Kidney epithelial cell (primary cell): ENCODE data around the gene CRKL. TPM values are rescaled to one million over a fixed set of nuclear protein-coding genes. Genes with fewer than 3 reads are reported as not detected.

Experiments used
- DNase-seq: peaks from one replicate; pipeline ENCODE4 v3.0.0-alpha.2; 2010; ENCODE audit warnings: low read depth
- H3K27me3 ChIP-seq: 2 replicates; pipeline ENCODE4 v1.6.0; 2011; ENCODE audit warnings: low read length; ENCODE audit not compliant: control insufficient read depth, insufficient read depth
- H3K36me3 ChIP-seq: 2 replicates; pipeline ENCODE4 v1.5.1; 2011; ENCODE audit warnings: low read length; ENCODE audit not compliant: control insufficient read depth, insufficient read depth
- H3K4me3 ChIP-seq: 2 replicates; pipeline ENCODE4 v1.5.1; 2011; ENCODE audit warnings: low read depth, mild to moderate bottlenecking, control low read depth, low read length
- total RNA-seq: library from RNA; depleted of rRNA; stranded (reverse); fragments of >200 nt; gene quantifications from 2 replicates; pipeline ENCODE4 v1.2.3, GENCODE V29; 2015
- TF ChIP-seq, protein P1 (sequence below): IDR thresholded peaks from 2 replicates; pipeline ENCODE4 v1.5.1; 2011; ENCODE audit warnings: mild to moderate bottlenecking, moderate library complexity, low read length, control low read depth, inconsistent platforms; ENCODE audit not compliant: insufficient read depth, poor library complexity, severe bottlenecking

The CRKL gene
- total RNA-seq, 1 donor from 2014 or later, result 47.7 TPM

DNA sequence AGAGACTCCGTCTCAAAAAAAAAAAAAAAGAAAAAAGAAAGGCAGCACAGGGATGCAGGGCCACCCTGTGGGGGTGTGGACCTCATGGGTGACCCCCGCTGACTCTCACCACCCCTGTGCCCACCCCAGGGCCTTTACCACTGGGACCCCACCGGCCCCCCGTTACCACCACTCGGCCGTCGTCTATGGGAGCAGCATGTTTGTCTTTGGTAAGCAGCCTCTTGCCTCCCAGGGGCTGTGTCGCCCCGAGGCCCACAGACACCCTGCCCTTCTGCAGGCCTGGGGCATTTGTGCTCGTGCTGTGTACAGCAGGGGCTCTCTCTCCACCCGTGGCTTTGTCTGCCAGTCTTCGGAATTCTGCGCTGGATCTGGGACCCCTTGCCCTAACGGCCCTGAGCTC lies 70.2 kb downstream of the CRKL start:
- H3K27me3 ChIP-seq, result no peaks in the 10 kb centered on the region
- no peak overlapping the region for H3K4me3 ChIP-seq
- H3K36me3 ChIP-seq, result peaks cover 1% of the 10 kb centered on the region
- no peak for DNase-seq
- TF ChIP-seq, protein P1, sequence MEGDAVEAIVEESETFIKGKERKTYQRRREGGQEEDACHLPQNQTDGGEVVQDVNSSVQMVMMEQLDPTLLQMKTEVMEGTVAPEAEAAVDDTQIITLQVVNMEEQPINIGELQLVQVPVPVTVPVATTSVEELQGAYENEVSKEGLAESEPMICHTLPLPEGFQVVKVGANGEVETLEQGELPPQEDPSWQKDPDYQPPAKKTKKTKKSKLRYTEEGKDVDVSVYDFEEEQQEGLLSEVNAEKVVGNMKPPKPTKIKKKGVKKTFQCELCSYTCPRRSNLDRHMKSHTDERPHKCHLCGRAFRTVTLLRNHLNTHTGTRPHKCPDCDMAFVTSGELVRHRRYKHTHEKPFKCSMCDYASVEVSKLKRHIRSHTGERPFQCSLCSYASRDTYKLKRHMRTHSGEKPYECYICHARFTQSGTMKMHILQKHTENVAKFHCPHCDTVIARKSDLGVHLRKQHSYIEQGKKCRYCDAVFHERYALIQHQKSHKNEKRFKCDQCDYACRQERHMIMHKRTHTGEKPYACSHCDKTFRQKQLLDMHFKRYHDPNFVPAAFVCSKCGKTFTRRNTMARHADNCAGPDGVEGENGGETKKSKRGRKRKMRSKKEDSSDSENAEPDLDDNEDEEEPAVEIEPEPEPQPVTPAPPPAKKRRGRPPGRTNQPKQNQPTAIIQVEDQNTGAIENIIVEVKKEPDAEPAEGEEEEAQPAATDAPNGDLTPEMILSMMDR, result no peak

DNA sequence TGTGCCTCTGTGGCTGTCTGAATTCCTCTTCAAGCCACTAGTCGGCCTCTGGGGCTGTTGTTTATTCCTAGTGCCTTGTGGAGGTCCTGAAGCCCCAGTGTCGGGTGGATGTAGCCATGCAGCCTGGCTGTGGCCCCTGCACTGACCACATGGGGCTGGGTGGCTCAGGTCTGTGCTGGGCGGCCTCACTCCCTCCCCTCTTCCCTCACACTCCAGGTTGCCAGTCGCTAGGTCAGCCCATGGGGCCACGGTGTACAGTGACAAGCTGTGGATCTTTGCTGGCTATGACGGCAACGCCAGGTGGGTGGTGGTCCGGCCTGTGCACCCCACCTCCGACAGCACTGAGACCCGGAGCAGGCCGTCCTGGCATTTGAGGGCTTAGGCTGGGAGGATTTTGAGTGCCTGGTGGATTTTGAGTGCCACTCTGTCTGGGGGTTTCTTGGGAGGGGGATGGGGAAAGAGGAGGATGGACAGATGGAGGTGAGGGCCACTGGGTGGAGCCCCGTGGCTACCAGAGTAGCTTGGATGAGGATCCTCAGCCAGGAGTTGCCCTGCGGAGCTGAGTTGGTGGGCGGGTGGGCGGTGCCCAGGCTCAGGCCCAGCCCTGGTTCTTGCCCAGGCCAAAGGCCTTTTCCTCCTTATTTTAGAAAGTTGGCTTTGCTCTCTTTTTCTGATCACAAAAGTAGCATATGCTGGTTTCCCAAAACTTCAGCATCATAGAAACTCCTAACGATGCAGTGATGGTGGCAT lies 71.5 kb downstream of the CRKL start:
- TF ChIP-seq, protein P1, result no peak
- Histone ChIP-seq H3K36me3 (peaks cover 1% of the 10 kb centered on the region), H3K4me3 (no peak overlapping the region), H3K27me3 (no peaks in the 10 kb centered on the region)
- no peak for DNase-seq

DNA sequence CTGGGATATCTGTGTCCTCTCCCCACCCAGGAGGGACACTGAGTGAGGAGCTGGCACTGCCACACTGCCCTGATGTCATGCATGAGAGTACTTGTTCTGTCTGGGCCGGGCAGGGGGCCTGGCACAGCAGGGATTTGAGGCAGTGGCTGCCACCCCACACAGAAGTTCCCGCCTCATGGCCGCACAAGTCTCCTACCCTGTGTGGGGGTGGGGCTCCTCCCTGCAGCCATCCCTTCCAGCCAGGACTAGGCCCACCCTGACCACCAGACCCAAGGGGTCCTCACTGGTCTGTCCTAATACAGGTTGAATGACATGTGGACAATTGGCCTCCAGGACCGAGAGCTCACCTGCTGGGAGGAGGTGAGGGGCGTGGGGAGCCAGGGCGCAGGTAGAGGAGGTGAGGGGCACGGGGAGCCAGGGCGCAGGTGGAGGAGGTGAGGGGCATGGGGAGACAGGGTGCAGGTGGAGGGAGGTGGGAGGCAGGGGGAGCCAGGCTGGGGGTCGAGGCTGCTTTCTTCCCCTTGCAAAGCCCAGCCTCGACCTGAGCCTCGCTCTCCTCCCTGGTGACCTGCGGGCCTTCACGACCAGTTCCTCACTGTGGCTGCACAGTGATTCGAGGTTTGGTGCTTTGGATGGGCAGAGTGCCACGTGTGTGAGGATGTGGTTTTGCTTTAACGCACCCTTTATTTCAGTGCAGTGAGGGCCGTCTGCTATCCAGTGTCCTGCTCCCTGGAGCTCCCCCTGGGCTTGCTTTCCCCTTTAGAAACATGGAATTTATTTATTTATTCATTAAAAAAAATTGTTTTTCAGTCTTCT lies 72.3 kb downstream of the CRKL start:
- no peak for DNase-seq
- TF ChIP-seq, protein P1, result no peak
- H3K36me3 ChIP-seq, result peaks cover 1% of the 10 kb centered on the region
- H3K27me3 ChIP-seq, result no peaks in the 10 kb centered on the region
- H3K4me3 ChIP-seq, result no peak overlapping the region

DNA sequence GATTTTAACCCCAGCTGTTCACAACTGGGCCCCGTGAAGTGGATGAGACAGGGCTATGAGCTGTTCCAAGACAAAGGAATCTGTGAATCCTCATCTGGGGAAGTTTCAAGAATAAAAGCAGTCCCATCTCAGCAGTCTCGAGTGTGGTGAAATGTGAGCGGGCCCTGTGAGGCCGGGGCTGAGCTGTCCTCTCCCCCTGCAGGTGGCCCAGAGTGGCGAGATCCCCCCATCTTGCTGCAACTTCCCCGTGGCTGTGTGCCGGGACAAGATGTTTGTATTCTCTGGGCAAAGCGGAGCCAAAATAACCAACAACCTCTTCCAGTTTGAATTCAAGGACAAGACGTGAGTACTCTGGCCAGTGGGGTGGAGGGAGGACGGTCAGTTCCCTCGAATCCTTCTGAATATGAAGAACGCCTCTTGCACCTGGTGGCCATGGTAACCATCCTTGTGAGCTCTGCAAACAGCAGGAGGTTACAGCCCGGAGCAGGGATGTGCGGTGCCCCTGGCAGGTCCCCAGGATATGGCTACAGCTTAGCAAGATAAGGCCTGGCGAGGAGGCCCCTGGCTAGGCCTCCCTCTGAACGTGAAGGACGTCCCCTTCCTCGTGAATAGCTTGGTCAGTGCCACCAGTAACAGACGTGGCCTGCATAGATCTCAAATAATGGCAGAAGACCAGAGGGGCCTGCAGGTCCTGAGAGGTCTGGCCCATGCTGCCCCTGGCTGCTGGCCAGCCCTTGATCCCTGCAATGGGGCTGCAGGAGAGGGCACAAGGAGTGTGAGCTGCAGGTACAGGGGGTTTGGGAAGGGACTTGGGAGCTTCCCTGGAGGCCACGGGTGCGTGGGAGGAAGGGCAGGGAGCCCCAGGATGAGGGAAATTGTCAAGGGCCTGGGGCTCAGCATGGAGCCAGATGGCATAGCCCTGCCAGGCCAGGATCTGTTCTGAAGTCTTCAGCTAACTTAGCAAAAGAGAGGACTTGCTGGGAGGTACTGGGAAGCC lies 73.3 kb downstream of the CRKL start:
- no peaks in the 10 kb centered on the region for H3K27me3 ChIP-seq
- H3K4me3 ChIP-seq, result no peak overlapping the region
- no peak for DNase-seq
- TF ChIP-seq, protein P1, result no peak
- no peaks in the 10 kb centered on the region for H3K36me3 ChIP-seq

DNA sequence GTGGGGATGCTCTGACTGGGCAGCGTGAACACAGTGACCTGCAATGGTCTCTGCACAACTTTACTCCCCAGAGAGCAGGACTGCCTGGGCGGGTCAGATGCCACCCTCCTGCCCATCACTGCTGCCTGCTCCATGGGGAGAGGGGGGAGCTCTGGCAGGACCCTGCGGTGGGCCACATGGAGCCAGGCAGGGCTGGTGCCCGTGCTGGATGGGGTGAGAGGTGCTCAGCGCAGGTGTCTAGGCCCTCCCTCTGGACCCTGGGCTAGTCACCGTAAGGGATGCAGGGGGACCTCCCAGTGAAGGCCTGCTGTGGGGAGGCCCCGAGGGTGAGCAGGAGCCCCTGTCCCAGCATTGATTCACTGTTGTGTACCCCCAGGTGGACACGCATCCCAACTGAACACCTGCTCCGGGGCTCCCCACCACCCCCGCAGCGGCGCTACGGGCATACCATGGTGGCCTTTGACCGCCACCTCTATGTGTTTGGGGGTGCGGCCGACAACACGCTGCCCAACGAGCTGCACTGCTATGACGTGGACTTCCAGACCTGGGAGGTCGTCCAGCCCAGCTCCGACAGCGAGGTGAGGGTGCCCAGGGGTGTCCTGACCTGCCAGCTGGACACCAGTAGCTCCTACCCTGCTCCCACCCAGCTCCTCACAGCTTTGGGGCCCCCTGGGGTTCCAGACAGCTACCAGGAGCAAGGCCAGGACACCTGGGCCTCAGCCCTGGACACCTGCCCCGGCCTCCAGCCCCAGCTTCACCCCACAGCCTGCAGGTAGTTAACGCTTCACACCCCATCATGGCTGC lies 74.2 kb downstream of the CRKL start:
- Histone ChIP-seq H3K27me3 (no peaks in the 10 kb centered on the region), H3K4me3 (no peak overlapping the region), H3K36me3 (no peaks in the 10 kb centered on the region)
- TF ChIP-seq, protein P1, result no peak
- DNase-seq, result no peak
